Stimulated activated CD8-positive, alpha-beta memory T cell treated with anti-CD3 and anti-CD28 coated beads, Interleukin-4, amount 100 ng/mL, for 24 hours (primary cell): Measurements from ENCODE around the gene SPTA1.

Source experiments
- DNase-seq: peaks from one replicate; pipeline ENCODE4 v3.0.0-alpha.2; 2020; ENCODE audit warnings: low read depth

The SPTA1 gene

DNA sequence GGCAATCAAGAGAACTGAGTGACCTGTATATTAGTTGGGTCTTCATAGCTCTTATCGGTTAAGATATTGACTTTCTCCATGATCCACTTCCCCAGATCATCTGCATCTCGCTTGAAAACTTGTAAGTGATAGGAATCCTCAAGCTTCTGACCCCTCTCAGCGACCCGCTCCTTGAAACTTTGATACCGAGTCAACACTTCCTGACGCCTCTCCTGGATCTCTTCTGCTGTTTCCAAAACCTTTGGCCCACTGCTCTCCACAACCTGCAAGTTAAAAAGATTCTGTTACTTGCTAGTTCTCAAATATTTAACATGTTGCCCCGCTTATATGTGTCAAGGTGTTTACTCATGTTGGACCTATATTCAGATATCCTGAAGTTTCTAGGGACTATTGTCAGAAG, 1.4 kb downstream of the SPTA1 start:
- DNase-seq = no peak

DNA sequence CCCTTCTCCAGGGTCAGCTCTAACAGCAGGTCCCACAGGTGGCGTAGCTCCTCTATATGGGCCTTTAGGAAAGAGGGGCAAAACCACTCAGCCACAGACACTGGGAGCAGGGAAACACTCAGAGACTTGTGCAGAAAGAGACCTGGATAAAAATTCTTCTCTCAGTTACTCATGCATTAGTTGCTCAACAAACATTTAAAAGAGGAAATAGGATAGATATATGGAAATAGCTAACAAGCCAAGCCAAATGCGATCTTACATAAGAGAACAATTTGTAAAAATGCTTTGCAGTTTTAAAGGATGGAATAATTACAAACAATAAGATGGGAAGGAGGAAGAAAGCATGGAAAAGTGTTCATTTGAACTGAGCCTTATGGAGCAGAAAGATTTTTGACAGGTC, 4.9 kb downstream of the SPTA1 start:
- DNase-seq = no peak

DNA sequence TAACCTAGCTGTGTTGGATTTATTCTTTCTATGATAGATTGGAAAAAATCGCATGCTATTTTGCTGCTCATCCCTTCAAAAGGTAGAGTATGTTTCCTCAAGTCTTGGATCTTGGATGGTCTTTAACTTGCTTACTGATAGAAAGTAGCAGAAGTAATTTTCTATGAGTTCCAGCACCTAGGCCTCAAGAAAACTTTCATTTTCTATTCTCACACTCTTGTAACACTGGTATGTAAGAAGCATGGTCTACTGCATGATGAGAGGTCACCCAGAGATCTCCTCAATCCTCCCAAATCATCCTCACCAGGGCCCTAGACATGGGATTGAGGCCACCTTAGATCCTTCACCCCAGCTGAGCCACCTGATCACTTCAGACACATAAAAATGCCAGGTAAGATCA, 7.2 kb downstream of the SPTA1 start:
- no peak for DNase-seq

DNA sequence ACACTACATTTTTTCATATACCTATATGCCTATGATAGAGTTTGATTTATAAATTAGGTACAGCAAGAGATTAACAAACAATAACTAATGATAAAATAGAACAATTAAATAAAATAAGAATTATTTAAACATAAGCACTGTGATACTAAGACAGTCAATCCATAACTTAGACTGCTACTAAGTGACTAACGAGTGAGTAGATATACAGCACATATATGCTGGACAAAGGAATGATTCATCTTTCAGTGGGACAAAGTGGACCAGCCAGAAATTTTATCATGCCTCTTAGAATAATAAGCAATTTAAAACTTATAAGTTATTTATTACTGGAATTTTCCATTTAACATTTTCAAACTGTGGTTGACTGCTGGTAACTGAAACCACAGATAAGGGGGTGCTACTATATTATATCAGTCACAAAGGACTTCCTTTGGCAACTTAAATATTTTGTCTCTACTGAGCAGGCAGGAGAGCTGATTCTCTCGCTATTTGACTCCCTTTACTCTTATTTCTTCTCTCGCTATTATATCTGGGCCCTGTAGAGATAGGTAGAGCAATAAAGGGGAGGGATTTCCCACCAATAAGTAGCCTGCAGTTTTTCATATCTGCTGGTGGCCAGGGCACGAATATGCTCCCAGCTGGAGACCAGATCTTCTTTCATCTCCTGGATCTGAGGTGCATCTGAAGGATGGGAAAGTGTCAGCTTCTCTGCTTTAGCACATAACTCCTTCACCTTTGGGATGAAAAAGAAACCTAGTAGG, 10.8 kb downstream of the SPTA1 start:
- no peak for DNase-seq

DNA sequence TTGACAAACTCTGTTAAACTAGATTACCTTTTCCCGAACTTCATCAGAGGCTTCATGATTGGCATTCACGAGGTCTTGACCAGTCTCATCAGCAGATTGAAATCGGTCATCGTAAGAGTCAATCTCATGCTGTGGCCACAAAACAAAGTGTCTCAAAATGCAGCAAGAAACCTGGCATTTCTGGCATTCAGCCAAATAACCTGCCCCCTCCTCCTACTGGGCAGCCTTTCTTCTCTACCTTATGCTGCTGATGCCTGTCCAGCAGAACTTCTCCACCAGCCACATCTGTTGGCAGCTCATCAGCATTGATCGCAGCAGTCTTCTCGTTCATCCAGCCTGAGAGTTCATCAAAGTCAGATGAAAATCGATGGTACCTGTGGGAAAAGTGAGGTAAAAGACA, 12.2 kb downstream of the SPTA1 start:
- DNase-seq = no peak

DNA sequence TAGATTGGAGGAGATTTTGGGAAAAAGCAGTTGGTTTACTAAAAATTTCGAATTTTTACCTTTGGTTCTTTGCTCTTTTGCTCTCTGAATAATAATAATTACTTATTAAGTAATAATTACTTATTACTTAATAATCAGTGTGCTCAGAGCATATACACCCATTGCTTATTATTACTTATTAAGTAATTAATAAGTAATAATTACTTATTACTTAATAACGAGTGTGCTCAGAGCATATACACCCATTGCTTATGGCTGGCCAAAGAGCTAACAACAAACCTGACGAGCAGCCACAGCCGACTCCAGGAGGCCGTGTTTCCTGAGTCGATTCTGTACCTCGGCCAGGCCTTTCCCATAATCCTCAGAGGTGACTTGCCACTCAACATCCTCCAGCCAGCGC, 20.5 kb downstream of the SPTA1 start:
- no peak for DNase-seq

DNA sequence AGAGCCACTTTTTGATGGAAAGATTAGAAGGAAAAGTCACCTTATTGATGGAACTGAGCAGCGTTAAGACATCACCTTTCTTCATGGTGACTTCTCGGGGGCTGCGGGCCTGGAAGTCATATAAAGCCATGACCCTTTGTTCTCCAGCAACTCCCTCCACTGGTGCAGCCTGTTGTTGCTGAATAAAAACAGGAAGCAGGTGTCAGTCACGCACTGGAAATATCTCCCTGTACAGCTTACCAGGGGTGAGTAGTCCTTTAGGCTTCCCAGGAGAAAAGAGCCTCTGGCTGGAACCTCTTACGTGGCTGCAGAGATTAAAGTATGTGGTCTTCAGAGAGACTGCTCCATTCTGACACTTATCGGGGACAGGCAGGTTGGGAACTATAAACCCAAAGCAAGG, 31.9 kb downstream of the SPTA1 start:
- no peak for DNase-seq

DNA sequence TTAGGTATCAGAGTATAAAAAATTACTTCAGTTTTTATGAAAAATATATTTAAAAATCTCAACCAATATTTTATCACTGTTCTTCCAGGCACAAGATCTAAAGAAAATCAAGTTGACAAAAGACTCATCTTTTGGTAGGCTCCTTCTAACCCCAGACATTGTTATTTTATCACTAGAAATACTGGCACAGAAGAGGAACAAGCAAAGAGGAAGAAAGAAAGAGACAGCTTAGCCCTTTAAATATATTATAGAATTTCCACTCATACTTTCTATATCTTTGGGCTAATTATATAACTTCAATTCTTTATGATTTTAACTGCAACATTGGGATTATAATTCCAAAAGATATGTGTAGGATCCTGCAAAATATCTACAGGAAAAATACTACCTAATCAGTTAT, 32.4 kb downstream of the SPTA1 start:
- DNase-seq = no peak

DNA sequence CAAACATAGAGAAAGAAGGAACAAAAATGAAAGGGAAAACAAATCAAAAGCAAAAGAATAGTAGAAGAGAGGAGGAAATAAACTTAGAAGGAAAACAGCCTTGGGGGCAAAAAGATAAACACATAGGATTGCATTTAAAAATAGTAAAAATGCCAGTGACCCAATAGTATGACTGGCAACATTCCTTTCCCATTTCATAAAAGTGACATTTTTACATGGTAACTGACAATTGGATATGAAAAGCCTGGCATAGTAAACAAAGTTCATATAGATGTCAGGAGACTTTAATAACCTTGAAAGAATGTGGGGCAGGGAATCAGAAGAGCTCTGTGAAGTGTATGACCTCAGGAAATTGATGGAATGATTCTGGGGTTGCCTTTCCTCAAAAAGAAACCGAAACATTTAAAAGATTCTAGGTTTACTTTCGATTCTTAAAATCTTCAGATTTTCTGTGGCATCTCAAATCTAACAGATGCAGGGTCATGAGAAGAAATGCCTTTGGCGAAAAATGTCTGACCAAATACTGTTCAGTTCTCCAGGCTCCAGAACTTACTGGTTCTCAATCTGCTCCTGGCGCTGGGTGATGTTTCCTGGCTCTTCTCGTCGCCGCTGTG, 33.7 kb downstream of the SPTA1 start:
- no peak for DNase-seq

DNA sequence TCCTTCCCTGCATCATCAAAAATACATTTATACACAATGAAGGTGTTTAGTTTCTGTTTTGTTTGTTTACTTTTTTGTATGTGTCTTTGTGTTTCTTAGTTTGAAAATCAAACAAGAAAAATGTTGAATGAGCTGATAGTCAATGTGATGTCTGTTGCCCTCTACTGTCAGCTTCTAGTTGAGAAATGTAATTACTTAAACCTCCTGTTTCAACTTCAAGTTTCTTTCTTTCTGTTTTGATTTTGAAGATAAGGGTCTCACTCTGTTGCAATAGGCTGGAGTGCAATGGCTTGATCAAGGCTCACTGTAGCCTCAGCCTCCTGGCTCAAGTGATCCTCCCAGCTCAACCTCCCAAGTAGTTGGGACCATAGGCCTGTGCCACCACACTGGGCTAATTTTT, 37.5 kb downstream of the SPTA1 start:
- no peak for DNase-seq

DNA sequence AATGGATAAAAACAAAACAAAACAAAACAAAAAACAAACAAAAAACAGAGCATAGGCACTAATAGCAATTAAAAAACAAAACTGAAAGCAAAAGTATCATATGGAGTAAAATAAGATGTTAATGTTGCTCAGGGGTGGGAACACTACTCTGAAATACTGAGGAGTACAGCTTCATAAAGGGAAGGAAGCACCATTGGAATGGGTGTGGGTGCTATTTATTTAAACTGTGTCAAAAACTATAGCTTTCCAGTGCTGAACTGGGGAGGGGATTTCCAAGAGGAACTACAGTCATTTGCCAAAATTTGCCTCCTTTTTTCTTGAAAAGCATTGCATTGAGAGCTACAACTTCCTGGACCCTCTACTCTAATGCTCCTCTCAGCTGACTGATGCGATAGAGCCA, 40.0 kb downstream of the SPTA1 start:
- DNase-seq = no peak

DNA sequence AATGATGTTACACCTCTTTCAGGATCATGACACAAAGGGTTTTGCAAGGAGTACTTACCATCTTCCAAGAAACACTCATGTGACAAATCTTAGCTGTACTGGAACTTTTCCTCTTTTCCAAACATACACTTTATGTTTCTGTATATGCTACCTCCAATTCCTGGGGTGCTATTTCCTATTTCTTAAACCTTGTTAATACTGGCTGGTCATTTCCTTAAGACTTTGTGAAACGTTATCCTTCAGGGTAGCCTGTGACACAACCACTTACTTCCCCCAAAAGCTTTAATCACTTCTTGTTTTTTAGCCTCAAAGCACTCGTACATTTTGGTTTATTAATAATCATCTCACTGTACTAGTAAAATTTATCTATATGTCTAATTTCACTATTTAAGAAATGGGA, 42.1 kb downstream of the SPTA1 start:
- no peak for DNase-seq

DNA sequence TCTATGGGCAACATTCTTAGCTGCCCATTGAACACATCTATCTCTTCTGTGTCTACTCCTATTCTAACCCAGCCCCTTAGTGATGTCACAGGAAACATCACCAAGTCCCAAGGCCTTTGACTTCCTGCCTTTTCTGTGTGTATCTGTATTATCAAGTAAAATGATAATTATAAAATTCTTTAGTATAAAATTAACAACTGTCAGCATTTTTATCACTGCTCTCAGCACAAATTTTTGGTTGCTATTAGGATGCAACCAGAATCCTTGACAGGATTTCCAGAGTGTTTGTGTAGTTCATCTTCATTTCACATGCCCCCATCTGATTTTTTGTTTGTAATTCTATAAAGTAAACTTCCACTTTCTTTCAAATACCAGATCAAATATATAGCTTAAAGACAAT, 47.6 kb downstream of the SPTA1 start:
- DNase-seq = no peak

DNA sequence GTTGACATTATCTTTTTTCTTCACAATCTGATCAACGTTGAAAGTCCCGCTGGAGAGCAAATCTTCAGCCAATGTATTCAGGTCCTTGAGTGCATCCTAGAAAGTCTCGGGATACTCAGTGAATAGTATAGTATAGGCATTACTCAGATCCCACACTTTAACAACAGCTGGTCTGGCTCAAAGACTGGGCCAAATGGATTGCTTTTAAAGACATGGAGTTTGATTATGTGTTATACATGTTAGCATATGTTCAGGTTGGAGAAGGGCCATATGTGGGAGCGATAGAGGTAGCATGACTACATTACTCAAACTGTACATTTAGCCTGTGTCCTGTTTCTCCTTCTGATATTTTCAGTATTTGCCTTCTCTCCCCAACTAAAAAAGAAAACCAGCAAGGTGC, 48.4 kb downstream of the SPTA1 start:
- no peak for DNase-seq

DNA sequence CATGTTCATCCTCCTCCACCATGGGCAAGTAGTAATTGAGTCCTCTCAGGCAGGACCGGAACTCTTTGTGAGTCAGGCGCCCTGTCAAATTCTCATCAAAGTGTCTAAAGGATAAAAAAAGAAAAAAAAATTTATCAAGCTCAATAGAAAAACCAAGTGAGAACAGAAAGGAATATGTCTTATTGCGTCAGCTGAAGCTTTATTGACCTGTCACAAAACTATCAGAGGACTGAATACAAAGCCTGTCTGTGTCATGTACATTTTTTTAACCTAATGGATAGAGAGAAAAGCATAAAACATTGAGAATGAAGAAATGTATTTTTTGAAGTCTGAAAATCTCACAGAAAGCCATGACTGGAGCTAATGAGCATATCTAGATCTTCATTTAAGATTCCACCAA, 72.8 kb downstream of the SPTA1 start:
- no peak for DNase-seq

DNA sequence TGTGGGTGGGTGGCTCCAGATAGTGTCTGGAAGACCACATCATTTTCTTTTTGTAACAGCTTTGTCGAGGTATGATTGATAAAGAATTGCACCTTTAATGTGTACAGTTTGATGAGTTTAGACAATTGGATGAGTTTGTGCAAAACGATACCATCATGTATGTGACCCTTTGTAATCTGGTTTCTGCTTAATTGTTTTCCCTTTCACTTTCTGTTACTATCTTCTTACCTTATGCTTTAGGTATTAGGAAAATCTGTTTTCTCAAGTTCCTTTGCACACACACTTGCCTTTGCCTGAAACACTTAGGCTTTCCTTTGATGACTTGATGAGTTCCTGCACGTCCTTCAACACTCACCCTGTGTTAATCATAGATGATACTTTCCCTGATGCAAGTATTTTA, 74.6 kb downstream of the SPTA1 start:
- no peak for DNase-seq

DNA sequence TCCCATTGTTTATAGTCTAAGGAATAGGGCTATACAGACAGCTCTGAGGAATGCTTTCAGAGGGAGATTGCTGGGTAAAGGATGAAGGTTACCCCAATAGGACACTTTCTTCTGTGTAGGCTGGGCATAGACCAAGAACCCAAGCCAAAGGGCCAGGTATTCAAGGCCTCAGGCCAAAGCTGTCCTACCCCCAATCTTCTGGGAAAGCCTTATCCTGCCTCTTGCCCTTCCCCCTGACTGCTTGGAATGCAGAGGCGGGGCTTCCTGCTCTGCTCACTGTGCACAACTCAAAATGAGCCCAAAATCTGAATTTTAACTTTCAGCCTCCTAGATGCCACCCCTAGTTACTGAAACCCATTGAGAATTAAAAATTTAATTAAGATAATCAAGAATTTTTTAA, 79.2 kb downstream of the SPTA1 start:
- no peak for DNase-seq

DNA sequence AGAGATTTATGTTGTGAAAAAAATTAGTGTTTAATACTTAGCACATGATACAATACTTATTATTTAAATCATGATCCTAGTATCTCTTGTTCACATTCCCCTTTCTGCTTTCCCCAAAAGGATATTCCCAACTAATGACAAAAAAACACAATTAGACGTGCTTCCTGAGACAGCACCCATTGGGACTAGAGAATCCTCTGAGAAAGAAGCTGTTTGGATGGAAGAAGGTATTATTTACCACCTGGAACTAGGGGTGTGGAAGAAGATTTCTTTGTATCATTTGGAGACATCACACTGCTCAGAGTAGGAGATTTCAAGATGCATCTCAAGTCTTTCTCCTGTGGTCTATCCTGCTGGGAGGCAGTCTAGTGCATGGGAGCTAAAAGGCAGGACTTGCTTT, 81.5 kb downstream of the SPTA1 start, which contains the start of gene OR10Z1:
Gene OR10Z1, plus strand, starts transcription at position 301 of the 400 bp plus-strand sequence. CDS start 1,171 bp downstream, outside the sequence.
- DNase-seq = no peak

DNA sequence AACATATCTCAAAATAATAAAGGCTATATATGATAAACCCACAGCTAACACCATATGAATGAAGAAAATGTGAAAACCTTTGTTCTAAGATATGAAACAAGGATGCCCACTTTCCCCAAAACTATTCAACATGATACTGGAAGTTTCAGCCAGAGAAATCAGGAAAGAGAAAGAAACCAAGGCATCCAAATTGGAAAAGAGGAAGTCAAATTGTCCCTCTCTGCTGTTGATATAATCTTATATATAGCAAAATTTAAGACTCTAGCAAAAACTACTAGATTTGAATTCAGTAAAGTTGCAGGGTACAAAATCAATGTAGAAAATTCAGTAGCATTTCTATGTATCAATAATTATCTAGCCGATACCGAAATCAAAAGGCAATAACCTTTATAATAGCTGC, 85.8 kb downstream of the SPTA1 start:
- DNase-seq = no peak

DNA sequence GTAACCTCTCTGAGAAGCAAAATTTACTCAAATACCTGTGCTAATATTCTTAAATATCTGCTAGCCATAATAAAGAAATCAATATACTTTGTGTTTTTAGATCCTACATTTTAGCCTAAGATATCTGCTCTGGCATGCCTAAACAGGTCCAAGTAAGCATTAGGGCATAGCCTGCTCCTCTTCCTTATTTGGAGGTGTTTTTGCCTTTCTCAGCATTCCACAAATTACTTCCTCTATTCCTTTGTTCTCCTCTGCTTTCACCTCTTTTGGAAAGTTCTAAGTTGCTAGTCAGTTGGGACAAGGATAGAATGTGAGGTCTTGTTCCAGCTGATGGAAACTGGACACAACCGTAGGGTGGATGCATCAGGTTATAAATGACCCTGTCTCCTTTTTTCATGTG, 99.6 kb downstream of the SPTA1 start:
- no peak for DNase-seq

DNA sequence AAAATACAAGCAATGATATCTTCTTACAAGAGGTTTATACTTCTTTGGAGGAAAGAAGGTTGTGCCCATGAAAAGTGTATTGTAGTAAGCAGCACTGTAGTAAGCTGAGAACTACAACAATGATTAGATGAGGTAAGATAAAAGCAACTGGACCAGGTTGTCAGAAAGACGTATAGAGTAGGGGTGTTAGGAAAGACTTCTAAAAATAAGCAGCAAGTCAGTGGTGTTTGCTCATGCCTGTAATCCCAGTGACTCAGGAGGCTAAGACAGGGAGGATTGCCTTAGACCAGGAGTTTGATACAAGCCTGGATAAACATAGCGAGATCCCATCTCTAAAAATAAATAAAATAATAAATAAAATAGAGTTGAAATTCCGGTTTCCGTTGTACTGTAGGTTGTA, 102.6 kb downstream of the SPTA1 start:
- DNase-seq = no peak

DNA sequence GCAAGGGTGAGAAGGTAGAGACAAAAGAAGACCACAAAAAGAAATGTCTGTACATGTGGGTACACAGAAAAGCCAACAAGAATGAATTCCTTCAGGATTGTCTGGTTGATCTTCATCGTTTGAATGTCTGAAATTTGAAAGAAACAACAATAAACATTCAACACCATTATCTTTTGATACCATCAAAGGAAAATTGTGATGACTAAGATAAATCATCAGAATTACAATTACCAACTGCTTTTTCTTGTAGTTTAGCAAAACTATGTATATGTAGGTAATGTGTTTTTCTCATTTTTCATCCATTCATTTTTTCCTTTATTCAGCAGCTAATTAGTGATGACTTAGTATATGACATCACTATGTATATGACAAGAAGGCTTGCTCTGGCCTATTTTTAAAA, 106.8 kb downstream of the SPTA1 start, which contains the start of gene OR10X1:
Gene OR10X1, minus strand, starts transcription at position 167 of the 400 bp plus-strand sequence. Its CDS starts 0 bp downstream, at position 167.
- DNase-seq = no peak

DNA sequence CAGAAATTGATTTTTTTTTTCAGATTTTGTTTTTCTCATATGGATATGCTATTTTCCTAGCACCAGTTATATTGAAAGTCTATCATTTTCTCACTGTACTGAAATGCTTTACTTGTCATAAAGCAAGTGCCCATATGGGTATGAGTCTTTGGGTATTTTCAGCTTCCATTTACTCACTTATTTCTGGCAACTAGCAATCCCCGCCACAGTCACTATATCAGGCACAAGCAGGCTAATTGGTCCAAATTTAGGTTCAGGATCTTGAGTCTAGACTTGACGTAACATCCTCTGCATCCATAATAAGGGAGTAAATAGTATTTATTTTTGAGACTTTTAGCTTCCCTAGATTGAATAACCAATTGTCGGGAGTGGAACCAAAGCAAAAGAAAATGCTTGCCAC, 109.0 kb downstream of the SPTA1 start:
- DNase-seq = no peak

DNA sequence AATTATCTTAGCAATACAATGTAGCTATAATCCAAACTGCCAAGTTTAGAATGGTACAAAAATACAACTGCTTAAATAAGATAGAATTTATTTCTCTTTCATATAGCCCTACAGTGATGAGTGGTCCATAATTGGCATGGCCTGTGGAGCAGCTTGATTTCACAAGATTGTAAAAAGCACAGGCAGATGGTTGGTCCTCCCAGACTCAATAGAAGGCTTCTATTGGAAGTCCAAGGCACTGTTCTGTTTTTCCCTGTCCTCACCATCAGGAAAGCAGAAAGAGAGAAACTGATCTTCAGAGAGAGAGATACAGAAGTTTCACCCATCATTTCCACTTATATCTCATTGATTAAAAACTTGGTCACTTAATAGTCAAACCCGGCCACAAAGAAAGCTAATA, 114.3 kb downstream of the SPTA1 start:
- DNase-seq = no peak
